Activated gamma-delta T cell treated with Interleukin-2 at 50 U/mL for 16 hours (primary cell): Measurements from ENCODE around the gene CACNA2D3.

Experiments
- DNase-seq: peaks from one replicate; pipeline ENCODE4 v3.0.0-alpha.2; 2020

CACNA2D3 gene

GRCh38 chr3:54901906-54902685, 779.7 kb downstream of the CACNA2D3 start:
- DNase-seq, result no peak

- no peak for DNase-seq
Measured at GRCh38 chr3:54905261-54905888, 783.0 kb downstream of the CACNA2D3 start.

GRCh38 chr3:54905920-54906319, 783.6 kb downstream of the CACNA2D3 start:
- DNase-seq, result no peak

- DNase-seq, result no peak
Measured at GRCh38 chr3:54906763-54907162, 784.4 kb downstream of the CACNA2D3 start.

- DNase-seq, result no peak
Measured at GRCh38 chr3:54909191-54909590, 786.8 kb downstream of the CACNA2D3 start.

GRCh38 chr3:54914180-54914579, 791.8 kb downstream of the CACNA2D3 start:
- no peak for DNase-seq

GRCh38 chr3:54915181-54915580, 792.8 kb downstream of the CACNA2D3 start:
- no peak for DNase-seq

GRCh38 chr3:54915976-54916375, 793.6 kb downstream of the CACNA2D3 start:
- no peak for DNase-seq

GRCh38 chr3:54916732-54917131, 794.4 kb downstream of the CACNA2D3 start:
- no peak for DNase-seq

GRCh38 chr3:54917174-54917573, 794.8 kb downstream of the CACNA2D3 start:
- DNase-seq, result no peak

GRCh38 chr3:54917862-54918261, 795.5 kb downstream of the CACNA2D3 start:
- no peak for DNase-seq

GRCh38 chr3:54918516-54918915, 796.2 kb downstream of the CACNA2D3 start:
- DNase-seq, result no peak

GRCh38 chr3:54928046-54928770, 805.9 kb downstream of the CACNA2D3 start, which contains the start of gene LRTM1:
Gene LRTM1 (minus strand): TSS chr3:54928059. CDS start chr3:54927911, 148 bp downstream.
- DNase-seq, result no peak

- DNase-seq, result no peak
Measured at GRCh38 chr3:54931182-54931581, 808.8 kb downstream of the CACNA2D3 start.

GRCh38 chr3:54932606-54933005, 810.3 kb downstream of the CACNA2D3 start:
- DNase-seq, result no peak

- DNase-seq, result no peak
Measured at GRCh38 chr3:54935869-54936268, 813.5 kb downstream of the CACNA2D3 start.

GRCh38 chr3:54936561-54936960, 814.2 kb downstream of the CACNA2D3 start:
- DNase-seq, result no peak

- no peak for DNase-seq
Measured at GRCh38 chr3:54939557-54940300, 817.4 kb downstream of the CACNA2D3 start.

- DNase-seq, result no peak
Measured at GRCh38 chr3:54940971-54941370, 818.6 kb downstream of the CACNA2D3 start.

- DNase-seq, result no peak
Measured at GRCh38 chr3:54941690-54942362, 819.5 kb downstream of the CACNA2D3 start.

GRCh38 chr3:54949491-54950044, 827.2 kb downstream of the CACNA2D3 start:
- DNase-seq, result no peak

GRCh38 chr3:54950391-54951003, 828.1 kb downstream of the CACNA2D3 start:
- no peak for DNase-seq
